IMR-90 (cell line): ENCODE results near the gene RENBP. TPM values are rescaled to one million over a fixed set of nuclear protein-coding genes. Genes with fewer than 3 reads are reported as not detected.

Experiments used
- ATAC-seq: fragments of 200-7000 bp; cut with Tn5 transposase; 2 replicates; pipeline ENCODE4 v1.9.1; 2020; ENCODE audit warnings: low read depth, mild to moderate bottlenecking, moderate library complexity
- BruUV-seq: library from RNA; stranded (reverse); fragments of 400-500 nt; replicated peaks from 2 replicates; lab custom pipeline; 2021; lab: Mats Ljungman, UMichigan
- CTCF ChIA-PET: fragments of 300-600 bp; formaldehyde crosslinking; extraction: SDS; loops from one replicate; lab custom pipeline; 2021; ENCODE audit warnings: antibody characterized with exemption; lab: Yijun Ruan, JAX
- POLR2A ChIA-PET: fragments of 300-600 bp; sonication (Branson Sonifier 250); formaldehyde crosslinking; loops from one replicate; lab custom pipeline; 2022; ENCODE audit warnings: antibody characterized with exemption; ENCODE audit not compliant: unreplicated experiment; lab: Charles Lee
- DNase-seq: peaks from one replicate; pipeline ENCODE4 v3.0.0; 2013
- H2AFZ ChIP-seq: replicated peaks from 2 replicates; pipeline ENCODE3; 2013; ENCODE audit warnings: low read length, mild to moderate bottlenecking; ENCODE audit not compliant: poor library complexity
- H2AK5ac ChIP-seq: 2 replicates; pipeline ENCODE4 v1.6.1; 2013; ENCODE audit warnings: low read depth, low read length, inconsistent platforms
- H2AK9ac ChIP-seq: replicated peaks from 2 replicates; pipeline ENCODE3; 2013; ENCODE audit warnings: mild to moderate bottlenecking, low read depth, low read length, moderate library complexity; ENCODE audit not compliant: poor library complexity
- H2BK120ac ChIP-seq: 2 replicates; pipeline ENCODE4 v1.6.1; 2013; ENCODE audit warnings: low read depth, low read length, inconsistent platforms
- H2BK15ac ChIP-seq: 3 replicates; pipeline ENCODE4 v1.6.1; 2013; ENCODE audit warnings: low read depth, low read length, inconsistent platforms
- H2BK20ac ChIP-seq: 2 replicates; pipeline ENCODE4 v1.6.1; 2013; ENCODE audit warnings: low read depth, mild to moderate bottlenecking, inconsistent platforms, low read length, moderate library complexity
- H2BK5ac ChIP-seq: 2 replicates; pipeline ENCODE4 v1.6.1; 2013; ENCODE audit warnings: mild to moderate bottlenecking, low read depth, low read length, inconsistent platforms; ENCODE audit not compliant: poor library complexity, severe bottlenecking
- H3K14ac ChIP-seq: replicated peaks from 2 replicates; pipeline ENCODE4 v1.6.1; 2013; ENCODE audit warnings: low read depth, low read length, inconsistent platforms
- H3K18ac ChIP-seq: 2 replicates; pipeline ENCODE4 v1.6.1; 2013; ENCODE audit warnings: low read depth, low read length, control low read depth
- H3K23ac ChIP-seq: 2 replicates; pipeline ENCODE4 v1.6.1; 2013; ENCODE audit warnings: low read depth, low read length, inconsistent platforms
- H3K27ac ChIP-seq: 2 replicates; pipeline ENCODE4 v1.5.1; 2013; ENCODE audit warnings: mild to moderate bottlenecking, control low read depth, low read length; ENCODE audit not compliant: insufficient read depth
- H3K27me3 ChIP-seq: 2 replicates; pipeline ENCODE4 v1.6.1; 2013; ENCODE audit warnings: low read length; ENCODE audit not compliant: control insufficient read depth, insufficient read depth
- H3K36me3 ChIP-seq: 2 replicates; pipeline ENCODE4 v1.6.1; 2013; ENCODE audit warnings: low read length, mixed read lengths; ENCODE audit not compliant: control insufficient read depth, insufficient read depth
- H3K4ac ChIP-seq: 2 replicates; pipeline ENCODE4 v1.6.1; 2013; ENCODE audit warnings: low read depth, low read length, inconsistent platforms
- H3K4me1 ChIP-seq: 2 replicates; pipeline ENCODE4 v1.6.1; 2013; ENCODE audit warnings: low read length, mixed read lengths; ENCODE audit not compliant: control insufficient read depth, insufficient read depth
- H3K4me2 ChIP-seq: 2 replicates; pipeline ENCODE4 v1.6.1; 2013; ENCODE audit warnings: low read depth, mild to moderate bottlenecking, control low read depth, low read length, moderate library complexity
- H3K4me3 ChIP-seq: 2 replicates; pipeline ENCODE4 v1.5.1; 2013; ENCODE audit warnings: low read depth, mild to moderate bottlenecking, control low read depth, low read length, moderate library complexity; ENCODE audit not compliant: insufficient read depth
- H3K56ac ChIP-seq: 2 replicates; pipeline ENCODE4 v1.6.1; 2013; ENCODE audit warnings: low read length, inconsistent platforms; ENCODE audit not compliant: insufficient read depth; ENCODE audit errors: extremely low read depth
- H3K79me1 ChIP-seq, 2 experiments: 2 replicates each; pipeline ENCODE4 v1.6.1; 2013; ENCODE audit warnings: low read length in 2 of 2, inconsistent platforms in 1 of 2, low read depth in 1 of 2
- H3K9ac ChIP-seq: 2 replicates; pipeline ENCODE4 v1.6.1; 2013; ENCODE audit warnings: low read depth, low read length, control low read depth
- H3K9me1 ChIP-seq: 2 replicates; pipeline ENCODE4 v1.6.1; 2013; ENCODE audit warnings: low read length, inconsistent platforms; ENCODE audit not compliant: insufficient read depth
- H3K9me3 ChIP-seq: 2 replicates; pipeline ENCODE4 v1.6.1; 2013; ENCODE audit warnings: low read length; ENCODE audit not compliant: control insufficient read depth, insufficient read depth
- H4K20me1 ChIP-seq: 2 replicates; pipeline ENCODE4 v1.6.1; 2013; ENCODE audit warnings: low read length, inconsistent platforms; ENCODE audit not compliant: insufficient read depth
- H4K5ac ChIP-seq: 2 replicates; pipeline ENCODE4 v1.6.1; 2013; ENCODE audit warnings: mild to moderate bottlenecking, low read depth, low read length, control low read depth
- H4K8ac ChIP-seq, 2 experiments: 2 replicates each; pipeline ENCODE4 v1.6.1; 2013; ENCODE audit warnings: low read depth in 2 of 2, low read length in 2 of 2, control low read depth in 1 of 2, inconsistent platforms in 1 of 2
- H4K91ac ChIP-seq: 2 replicates; pipeline ENCODE4 v1.6.1; 2013; ENCODE audit warnings: low read depth, low read length, inconsistent platforms; ENCODE audit not compliant: insufficient read depth
- BHLHE40 ChIP-seq: fragments of 150-350 bp; IDR thresholded peaks from 2 replicates; pipeline ENCODE4 v1.6.1; 2016; ENCODE audit warnings: mild to moderate bottlenecking, low read depth, low read length
- CEBPB ChIP-seq: IDR thresholded peaks from 2 replicates; pipeline ENCODE4 v1.6.1; 2012; ENCODE audit warnings: low read depth, low read length, improper control_type of control experiment
- CHD1 ChIP-seq: IDR thresholded peaks from 2 replicates; pipeline ENCODE4 v1.6.1; 2012; ENCODE audit warnings: low read depth, low read length, improper control_type of control experiment
- CTCF ChIP-seq: conservative IDR thresholded peaks from 2 replicates; pipeline ENCODE4 v1.5.1; 2012; ENCODE audit warnings: mild to moderate bottlenecking, low read depth, low read length, improper control_type of control experiment
- ELK1 ChIP-seq: fragments of 150-350 bp; IDR thresholded peaks from 2 replicates; pipeline ENCODE4 v1.6.1; 2016; ENCODE audit warnings: low read depth, mild to moderate bottlenecking, low read length, moderate library complexity, borderline replicate concordance
- FOS ChIP-seq: fragments of 150-350 bp; IDR thresholded peaks from 2 replicates; pipeline ENCODE4 v1.6.1; 2016; ENCODE audit warnings: low read depth, low read length
- MAFK ChIP-seq: IDR thresholded peaks from 2 replicates; pipeline ENCODE4 v1.6.1; 2012; ENCODE audit warnings: low read depth, low read length, improper control_type of control experiment
- MAZ ChIP-seq: IDR thresholded peaks from 2 replicates; pipeline ENCODE4 v1.6.1; 2012; ENCODE audit warnings: low read depth, mild to moderate bottlenecking, low read length, improper control_type of control experiment, moderate library complexity, borderline replicate concordance
- MXI1 ChIP-seq: IDR thresholded peaks from 2 replicates; pipeline ENCODE4 v1.6.1; 2012; ENCODE audit warnings: low read depth, mild to moderate bottlenecking, low read length, moderate library complexity, borderline replicate concordance
- NFE2L2 ChIP-seq: fragments of 150-350 bp; IDR thresholded peaks from 2 replicates; pipeline ENCODE4 v1.6.1; 2016; ENCODE audit warnings: low read depth, mild to moderate bottlenecking, low read length
- POLR2A ChIP-seq: IDR thresholded peaks from 2 replicates; pipeline ENCODE4 v1.6.1; 2012; ENCODE audit warnings: mild to moderate bottlenecking, low read depth, low read length
- RAD21 ChIP-seq: IDR thresholded peaks from 2 replicates; pipeline ENCODE4 v1.6.1; 2012; ENCODE audit warnings: low read length, improper control_type of control experiment
- RCOR1 ChIP-seq: IDR thresholded peaks from 2 replicates; pipeline ENCODE4 v1.6.1; 2012; ENCODE audit warnings: mild to moderate bottlenecking, low read length, improper control_type of control experiment; ENCODE audit not compliant: insufficient replicate concordance
- RFX5 ChIP-seq: IDR thresholded peaks from 2 replicates; pipeline ENCODE4 v1.8.0; 2012; ENCODE audit warnings: low read depth, mild to moderate bottlenecking, low read length, moderate library complexity
- SMC3 ChIP-seq: fragments of 150-350 bp; IDR thresholded peaks from 2 replicates; pipeline ENCODE4 v1.6.1; 2016; ENCODE audit warnings: low read depth, mild to moderate bottlenecking, antibody characterized with exemption, low read length, moderate library complexity
- USF2 ChIP-seq: fragments of 150-350 bp; IDR thresholded peaks from 2 replicates; pipeline ENCODE4 v1.6.1; 2017; ENCODE audit warnings: mild to moderate bottlenecking, antibody characterized with exemption, low read length, low read depth
- WGBS, 2 experiments: methylation state at CpG; one replicate each; pipeline versions ENCODE4 v1.1.5 to v1.1.7; 2013; ENCODE audit warnings: missing lambda C conversion rate in 2 of 2; ENCODE audit not compliant: insufficient read length in 1 of 2; ENCODE audit errors: extremely low coverage in 2 of 2; 5-methylcytosine and 5-hydroxymethylcytosine counted together
- dilution Hi-C: fragments of 300-500 bp; cut with HindIII; formaldehyde crosslinking; loops from one replicate; pipeline ENCODE4 v1.14.3; 2018; ENCODE audit warnings: low sequenced_read_pairs; ENCODE audit not compliant: unreplicated experiment
- in situ Hi-C: fragments of 300-500 bp; cut with MboI; formaldehyde crosslinking; loops from 3 replicates; pipeline ENCODE4 v1.14.3; 2019; ENCODE audit warnings: low sequenced_read_pairs, inconsistent platforms, mixed read lengths
- intact Hi-C: fragments of 100-400 bp; cut with micrococcal nuclease; formaldehyde crosslinking; loops from 2 replicates; pipeline ENCODE4 v1.10.0; 2022
- polyA plus RNA-seq, 3 experiments: library from polyadenylated mRNA; depleted of rRNA; stranded (reverse); fragments of >200 nt; gene quantifications; 2 replicates each; pipeline ENCODE4 v1.2.3, GENCODE V29; 2012; ENCODE audit warnings: low replicate concordance in 1 of 3
- total RNA-seq: library from RNA; depleted of rRNA; stranded (reverse); fragments of >200 nt; gene quantifications from 2 replicates; pipeline ENCODE4 v1.2.3, GENCODE V29; 2012

RENBP gene
- total and polyA plus RNA-seq, 2 of the 4 experiments (the other 2 are of a cell fraction), result 0.15 to 0.18 TPM

- peaks cover 9% of the 10 kb centered on the region; the same call in 1 of the 2 replicates for H3K9me1 ChIP-seq
- no peak overlapping the region for H2AK9ac ChIP-seq
- POLR2A ChIA-PET, result no interaction called here
- H3K27me3 ChIP-seq, result no peaks in the 10 kb centered on the region
- ATAC-seq (no peak), DNase-seq (no peak)
- H3K23ac ChIP-seq, result peak overlapping the region; percentile 33
- H3K4me2 ChIP-seq, result peak overlapping the region; percentile 81
- H3K79me1 ChIP-seq, result peaks cover 2 to 16% of the 10 kb centered on the region in 2 experiments; a peak in 3 of 4 replicates
- H3K4me3 ChIP-seq, result no peak overlapping the region
- intact Hi-C loops, result no loop called here
- H2BK15ac ChIP-seq, result no peak overlapping the region
- H3K56ac ChIP-seq, result no peak overlapping the region
- no TSS peak for BruUV-seq
- no peak overlapping the region for H3K27ac ChIP-seq
- H4K91ac ChIP-seq, result no peak overlapping the region
- no peak overlapping the region for H2BK20ac ChIP-seq
- in situ Hi-C loops, result loop anchor here (10.0 kb wide), 1 partner anchor 203 kb away; the partner anchor contains the start of gene PLXNB3
- H3K9me3 ChIP-seq, result no peaks in the 10 kb centered on the region
- dilution Hi-C loops, result no loop called here
- peaks cover 70% of the 10 kb centered on the region for H4K20me1 ChIP-seq
- H2AFZ ChIP-seq, result no peak overlapping the region
- H3K36me3 ChIP-seq, result peaks cover 7% of the 10 kb centered on the region
- no peak overlapping the region for H2BK120ac ChIP-seq
- CTCF ChIA-PET, result no interaction called here
- no peak overlapping the region for H2BK5ac ChIP-seq
- no peak overlapping the region for H4K8ac ChIP-seq
- H4K5ac ChIP-seq, result no peak overlapping the region
- H3K18ac ChIP-seq, result no peak overlapping the region
- TF ChIP-seq SMC3, result no peak
- TF ChIP-seq FOS, result no peak
- no peak for TF ChIP-seq ELK1
- TF ChIP-seq BHLHE40, result no peak
- no peak for TF ChIP-seq RAD21
- TF ChIP-seq MXI1, result no peak
- no peak for TF ChIP-seq POLR2A
- no peak for TF ChIP-seq MAZ
- TF ChIP-seq NFE2L2, result no peak
- TF ChIP-seq CEBPB, result no peak
- TF ChIP-seq USF2, result no peak
- TF ChIP-seq CTCF, result no peak
- no peak for TF ChIP-seq CHD1
- no peak for TF ChIP-seq RCOR1
- TF ChIP-seq MAFK, result no peak
- TF ChIP-seq RFX5, result no peak
- H2AK5ac ChIP-seq, result no peak overlapping the region
- no peak overlapping the region for H3K14ac ChIP-seq
- H3K4me1 ChIP-seq, result peaks cover 18% of the 10 kb centered on the region
- 32% methylated on average over 3 of the region's 9 CpGs; no CpG with 5 or more reads in 1 of the 2 experiments for WGBS, 2 experiments
- H3K4ac ChIP-seq, result no peak overlapping the region
- H3K9ac ChIP-seq, result peak overlapping the region; percentile 26; the same call in 1 of the 2 replicates
Observed at GRCh38 chrX:153968255-153968654, 23.8 kb upstream of the RENBP start.
